ENCODE measurements around the gene PTGES3L.

- no peak for TF ChIP-seq EZH2phosphoT487 (IDR thresholded peaks at IDR 0.05; ENCODE audit: insufficient read depth, low read depth)
- TF ChIP-seq EZH2 (IDR thresholded peaks at IDR 0.05; ENCODE audit: insufficient read depth, poor library complexity, severe bottlenecking): no peak
Observed at GRCh38 chr17:43010667-43011308, 30.9 kb upstream of the PTGES3L start.

Measured in GM23248 (cell line).